ENCODE measurements around the gene TNS1.

The TNS1 gene

DNA sequence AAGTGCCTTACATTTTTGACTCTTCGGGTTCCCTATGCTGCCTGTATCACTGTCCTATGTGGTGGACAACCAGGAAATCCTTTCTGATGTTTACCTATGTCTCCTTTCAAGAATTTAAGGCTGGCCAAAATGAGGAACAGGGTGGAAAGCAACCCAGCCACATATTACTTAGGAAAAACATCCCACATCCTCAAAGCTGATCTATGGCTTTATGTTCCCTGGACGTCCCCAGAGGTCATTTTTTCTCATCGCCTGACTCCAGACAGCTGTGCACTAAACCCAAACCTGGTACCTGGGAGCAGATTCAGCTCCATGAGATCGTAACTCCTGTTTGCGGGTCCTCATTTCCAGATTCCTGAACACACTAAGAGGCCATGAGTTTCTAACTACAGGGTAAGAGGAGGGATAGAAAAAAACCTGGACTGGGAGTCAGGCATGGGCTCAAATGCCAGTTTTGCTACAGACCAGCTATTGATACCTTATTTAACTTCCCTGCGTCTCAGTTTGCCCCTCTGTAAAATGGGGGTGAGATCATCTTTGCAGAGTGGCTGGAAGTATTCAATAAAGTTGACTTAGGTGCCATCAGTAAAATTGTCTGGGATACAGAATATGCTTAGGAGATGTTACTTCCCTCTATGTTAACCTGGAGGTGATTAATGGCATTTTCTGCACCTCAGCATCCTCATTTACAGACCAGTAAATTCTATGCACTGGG lies 70.8 kb downstream of the TNS1 start:
- no peaks in the 10 kb centered on the region for H3K79me2 ChIP-seq (ENCODE audit: insufficient read depth, low read depth)
- H3K4me3 ChIP-seq (IDR thresholded peaks at IDR 0.05; ENCODE audit: insufficient read depth, low read depth, low read length): no peak overlapping the region
- TF ChIP-seq, protein P1, sequence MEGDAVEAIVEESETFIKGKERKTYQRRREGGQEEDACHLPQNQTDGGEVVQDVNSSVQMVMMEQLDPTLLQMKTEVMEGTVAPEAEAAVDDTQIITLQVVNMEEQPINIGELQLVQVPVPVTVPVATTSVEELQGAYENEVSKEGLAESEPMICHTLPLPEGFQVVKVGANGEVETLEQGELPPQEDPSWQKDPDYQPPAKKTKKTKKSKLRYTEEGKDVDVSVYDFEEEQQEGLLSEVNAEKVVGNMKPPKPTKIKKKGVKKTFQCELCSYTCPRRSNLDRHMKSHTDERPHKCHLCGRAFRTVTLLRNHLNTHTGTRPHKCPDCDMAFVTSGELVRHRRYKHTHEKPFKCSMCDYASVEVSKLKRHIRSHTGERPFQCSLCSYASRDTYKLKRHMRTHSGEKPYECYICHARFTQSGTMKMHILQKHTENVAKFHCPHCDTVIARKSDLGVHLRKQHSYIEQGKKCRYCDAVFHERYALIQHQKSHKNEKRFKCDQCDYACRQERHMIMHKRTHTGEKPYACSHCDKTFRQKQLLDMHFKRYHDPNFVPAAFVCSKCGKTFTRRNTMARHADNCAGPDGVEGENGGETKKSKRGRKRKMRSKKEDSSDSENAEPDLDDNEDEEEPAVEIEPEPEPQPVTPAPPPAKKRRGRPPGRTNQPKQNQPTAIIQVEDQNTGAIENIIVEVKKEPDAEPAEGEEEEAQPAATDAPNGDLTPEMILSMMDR (conservative IDR thresholded peaks at IDR 0.05; ENCODE audit: low read depth, low read length): no peak
- H3K27me3 ChIP-seq (ENCODE audit: insufficient read depth, low read depth): no peaks in the 10 kb centered on the region
- H4K20me1 ChIP-seq (ENCODE audit: insufficient read depth): no peaks in the 10 kb centered on the region
- H3K36me3 ChIP-seq (ENCODE audit: insufficient read depth): no peaks in the 10 kb centered on the region
- H3K4me1 ChIP-seq (ENCODE audit: low read depth, poor library complexity, severe bottlenecking): no peaks in the 10 kb centered on the region
- H2AFZ ChIP-seq (ENCODE audit: low read depth): no peak overlapping the region
- H3K9ac ChIP-seq: no peak overlapping the region
- no peak overlapping the region for H3K27ac ChIP-seq
- H3K4me2 ChIP-seq: no peak overlapping the region

DNA sequence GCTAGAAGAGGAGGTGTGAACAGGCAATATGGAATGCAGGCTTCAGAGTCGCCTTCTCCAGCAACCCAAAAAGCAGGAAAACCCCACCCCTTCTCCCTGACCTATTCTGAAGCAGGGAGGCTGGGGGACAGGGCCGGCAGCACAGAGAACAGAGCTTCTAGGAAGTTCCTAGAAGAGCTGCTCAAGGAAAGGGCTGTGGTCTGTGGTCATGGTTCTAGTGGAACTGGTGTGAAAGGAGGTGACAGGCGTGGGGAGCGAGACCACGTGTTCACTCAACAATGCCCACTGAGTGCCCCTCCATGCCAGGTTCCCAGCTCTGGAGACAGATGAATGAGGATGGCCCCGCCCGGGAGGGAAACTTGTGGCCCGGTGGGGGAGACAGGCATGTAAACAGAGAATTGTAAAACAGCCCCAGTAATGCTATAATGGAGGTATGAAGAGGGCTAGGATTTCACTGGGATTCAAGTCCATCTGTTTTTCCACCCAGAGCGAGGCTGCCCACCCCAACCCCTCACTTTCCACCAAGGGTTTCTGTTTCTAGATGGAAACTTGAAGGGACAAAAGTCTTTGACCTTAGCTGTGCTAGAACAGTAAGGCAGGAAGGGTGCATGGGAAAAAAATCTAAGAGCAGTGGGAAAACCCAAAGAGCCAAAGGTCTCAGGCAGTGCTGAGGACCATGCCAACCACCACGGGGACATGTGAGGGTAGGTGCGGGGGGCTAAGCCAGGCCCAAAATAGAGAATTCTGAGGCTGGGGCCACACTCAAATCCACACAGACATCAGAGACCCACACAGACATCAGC lies 71.8 kb downstream of the TNS1 start:
- H3K4me1 ChIP-seq (ENCODE audit: low read depth, poor library complexity, severe bottlenecking): no peaks in the 10 kb centered on the region
- H3K9ac ChIP-seq: no peak overlapping the region
- H4K20me1 ChIP-seq (ENCODE audit: insufficient read depth): no peaks in the 10 kb centered on the region
- no peaks in the 10 kb centered on the region for H3K79me2 ChIP-seq (ENCODE audit: insufficient read depth, low read depth)
- no peak overlapping the region for H2AFZ ChIP-seq (ENCODE audit: low read depth)
- no peak overlapping the region for H3K4me3 ChIP-seq (IDR thresholded peaks at IDR 0.05; ENCODE audit: insufficient read depth, low read depth, low read length)
- no peak overlapping the region for H3K27ac ChIP-seq
- TF ChIP-seq, protein P1 (conservative IDR thresholded peaks at IDR 0.05; ENCODE audit: low read depth, low read length): no peak
- H3K4me2 ChIP-seq: no peak overlapping the region
- no peaks in the 10 kb centered on the region for H3K27me3 ChIP-seq (ENCODE audit: insufficient read depth, low read depth)
- H3K36me3 ChIP-seq (ENCODE audit: insufficient read depth): no peaks in the 10 kb centered on the region

DNA sequence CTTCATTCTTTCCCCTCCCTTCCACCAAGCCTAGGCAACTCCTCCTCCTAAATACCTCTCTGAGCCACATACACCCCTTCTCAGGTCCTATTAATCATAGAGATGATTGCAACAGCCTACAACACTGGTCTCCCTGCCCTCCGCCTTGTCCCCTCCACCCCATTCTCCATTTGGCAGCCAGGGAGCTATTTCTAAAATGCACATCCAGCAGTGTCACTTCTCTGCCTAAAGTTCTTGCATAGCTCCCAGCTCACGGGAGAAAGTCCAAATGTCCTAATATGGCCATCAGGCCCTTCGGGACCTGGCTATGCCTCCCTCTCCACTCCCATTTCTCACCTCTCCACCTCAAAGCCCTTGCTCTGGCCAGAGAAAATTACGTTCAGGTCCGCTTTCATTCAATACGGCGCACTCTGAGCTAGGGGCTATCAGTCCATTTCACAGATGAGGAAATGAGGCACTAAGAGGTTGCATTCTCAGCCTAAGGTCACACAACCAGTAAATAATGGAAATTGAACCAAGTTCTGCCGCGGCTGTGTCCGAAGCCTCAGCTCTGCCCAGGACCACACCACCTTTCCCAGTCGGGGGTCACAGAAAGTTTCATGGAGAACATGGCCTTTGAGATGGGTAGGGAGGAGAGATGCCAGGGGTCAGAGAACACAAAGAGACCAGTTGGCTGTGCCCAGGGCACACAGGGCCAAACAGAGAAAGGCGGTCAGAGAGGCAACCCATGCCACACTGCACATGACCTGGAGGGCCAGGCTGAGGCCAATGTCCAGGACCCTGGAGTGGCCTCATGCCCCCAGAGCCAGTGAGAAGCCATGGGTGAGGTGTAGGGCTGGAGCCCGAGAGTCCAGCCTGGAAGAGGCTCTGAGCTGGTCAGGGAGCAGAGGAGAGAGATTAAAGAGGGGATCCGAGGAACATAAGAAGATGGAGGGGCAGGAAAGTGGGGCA lies 72.8 kb downstream of the TNS1 start:
- Histone ChIP-seq H4K20me1 (ENCODE audit: insufficient read depth) (no peaks in the 10 kb centered on the region), H3K4me3 (IDR thresholded peaks at IDR 0.05; ENCODE audit: insufficient read depth, low read depth, low read length) (no peak overlapping the region), H3K27me3 (ENCODE audit: insufficient read depth, low read depth) (no peaks in the 10 kb centered on the region), H3K4me1 (ENCODE audit: low read depth, poor library complexity, severe bottlenecking) (no peaks in the 10 kb centered on the region), H3K79me2 (ENCODE audit: insufficient read depth, low read depth) (no peaks in the 10 kb centered on the region), H3K36me3 (ENCODE audit: insufficient read depth) (no peaks in the 10 kb centered on the region), H3K27ac (no peak overlapping the region), H3K9ac (no peak overlapping the region), H2AFZ (ENCODE audit: low read depth) (no peak overlapping the region), H3K4me2 (no peak overlapping the region)
- TF ChIP-seq, protein P1 (conservative IDR thresholded peaks at IDR 0.05; ENCODE audit: low read depth, low read length): no peak

DNA sequence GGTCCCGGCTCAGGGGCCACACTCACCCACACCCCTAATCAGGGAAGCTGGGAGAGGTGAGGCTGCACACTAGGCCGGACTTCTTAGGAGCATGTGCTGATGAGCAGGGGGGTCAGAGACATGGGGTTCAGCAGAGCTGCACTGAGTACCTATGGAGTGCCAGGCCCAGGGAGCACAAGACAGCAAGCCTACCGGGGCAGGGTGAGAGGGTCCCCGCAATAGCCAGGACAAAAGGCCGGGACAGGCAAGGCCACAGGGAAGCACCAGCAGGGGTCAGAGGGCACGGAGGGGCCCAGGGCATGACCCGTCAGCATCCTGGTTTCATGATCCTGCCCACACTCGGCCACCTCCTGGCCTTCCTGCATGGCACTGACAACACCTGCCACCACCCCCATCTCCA lies 73.5 kb downstream of the TNS1 start:
- no peak overlapping the region for H3K4me2 ChIP-seq
- no peak overlapping the region for H3K4me3 ChIP-seq (IDR thresholded peaks at IDR 0.05; ENCODE audit: insufficient read depth, low read depth, low read length)
- no peaks in the 10 kb centered on the region for H3K36me3 ChIP-seq (ENCODE audit: insufficient read depth)
- H3K79me2 ChIP-seq (ENCODE audit: insufficient read depth, low read depth): no peaks in the 10 kb centered on the region
- H3K9ac ChIP-seq: no peak overlapping the region
- H4K20me1 ChIP-seq (ENCODE audit: insufficient read depth): no peaks in the 10 kb centered on the region
- TF ChIP-seq, protein P1 (conservative IDR thresholded peaks at IDR 0.05; ENCODE audit: low read depth, low read length): no peak
- H3K27me3 ChIP-seq (ENCODE audit: insufficient read depth, low read depth): no peaks in the 10 kb centered on the region
- H2AFZ ChIP-seq (ENCODE audit: low read depth): no peak overlapping the region
- H3K4me1 ChIP-seq (ENCODE audit: low read depth, poor library complexity, severe bottlenecking): no peaks in the 10 kb centered on the region
- no peak overlapping the region for H3K27ac ChIP-seq

Measured in KMS-11 (cell line).